PFSK-1 (cell line): ENCODE results near the gene CNN2.

Experiments
- FOXP2 ChIP-seq: optimal IDR thresholded peaks from 2 replicates; pipeline ENCODE3; 2011; ENCODE audit warnings: borderline replicate concordance, control low read depth, inconsistent platforms; ENCODE audit not compliant: insufficient read depth; ENCODE audit errors: extremely low read length, extremely low read depth
- POLR2AphosphoS5 ChIP-seq: IDR thresholded peaks from 2 replicates; pipeline ENCODE4 v1.6.1; 2012; ENCODE audit warnings: low read depth, mild to moderate bottlenecking, control low read depth, low read length, moderate library complexity
- SIN3A ChIP-seq: IDR thresholded peaks from 2 replicates; pipeline ENCODE4 v1.6.1; 2012; ENCODE audit warnings: mild to moderate bottlenecking, low read length, moderate library complexity, borderline replicate concordance; ENCODE audit not compliant: insufficient read depth
- TAF1 ChIP-seq: IDR thresholded peaks from 2 replicates; pipeline ENCODE4 v1.6.1; 2012; ENCODE audit warnings: low read length, control low read depth, borderline replicate concordance; ENCODE audit not compliant: insufficient read depth
- TF ChIP-seq, protein P1 (sequence below), 2 experiments: IDR thresholded peaks; 2 replicates each; pipeline versions ENCODE4 v1.6.1 to v1.8.0; 2011 to 2012; ENCODE audit warnings: low read depth in 2 of 2, low read length in 2 of 2, control low read depth in 1 of 2, inconsistent platforms in 1 of 2, mild to moderate bottlenecking in 1 of 2, moderate library complexity in 1 of 2; ENCODE audit not compliant: insufficient read depth in 1 of 2

CNN2 gene

DNA sequence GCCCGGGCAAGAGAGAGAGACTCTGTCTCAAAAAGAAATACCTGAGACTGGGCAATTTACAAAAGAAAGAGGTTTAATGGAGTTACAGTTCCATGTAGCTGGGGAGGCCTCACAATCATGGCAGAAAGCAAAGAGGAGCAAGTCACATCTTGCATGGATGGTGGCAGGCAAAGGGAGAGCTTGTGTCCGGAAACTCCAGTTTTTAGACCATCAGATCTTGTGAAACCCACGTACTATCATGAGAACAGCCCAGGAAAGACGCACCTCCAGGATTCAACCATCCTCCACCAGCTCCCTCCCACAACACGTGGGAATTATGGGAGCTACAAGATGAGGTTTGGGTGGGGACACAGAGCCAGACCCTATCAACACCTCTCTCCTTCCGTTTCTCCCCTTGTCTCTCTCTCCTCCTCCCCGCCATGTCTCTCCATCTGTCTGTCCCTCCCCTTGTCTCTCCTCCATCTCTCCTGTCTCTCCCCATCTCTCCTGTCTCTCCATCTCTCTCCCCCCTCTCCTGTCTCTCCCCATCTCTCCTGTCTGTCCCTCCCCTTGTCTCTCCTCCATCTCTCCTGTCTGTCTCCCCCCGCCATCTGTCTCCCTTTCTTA, 58.7 kb downstream of the CNN2 start:
- TF ChIP-seq POLR2AphosphoS5 (no peak), FOXP2 (no peak), TAF1 (no peak), SIN3A (no peak)
- TF ChIP-seq, protein P1, sequence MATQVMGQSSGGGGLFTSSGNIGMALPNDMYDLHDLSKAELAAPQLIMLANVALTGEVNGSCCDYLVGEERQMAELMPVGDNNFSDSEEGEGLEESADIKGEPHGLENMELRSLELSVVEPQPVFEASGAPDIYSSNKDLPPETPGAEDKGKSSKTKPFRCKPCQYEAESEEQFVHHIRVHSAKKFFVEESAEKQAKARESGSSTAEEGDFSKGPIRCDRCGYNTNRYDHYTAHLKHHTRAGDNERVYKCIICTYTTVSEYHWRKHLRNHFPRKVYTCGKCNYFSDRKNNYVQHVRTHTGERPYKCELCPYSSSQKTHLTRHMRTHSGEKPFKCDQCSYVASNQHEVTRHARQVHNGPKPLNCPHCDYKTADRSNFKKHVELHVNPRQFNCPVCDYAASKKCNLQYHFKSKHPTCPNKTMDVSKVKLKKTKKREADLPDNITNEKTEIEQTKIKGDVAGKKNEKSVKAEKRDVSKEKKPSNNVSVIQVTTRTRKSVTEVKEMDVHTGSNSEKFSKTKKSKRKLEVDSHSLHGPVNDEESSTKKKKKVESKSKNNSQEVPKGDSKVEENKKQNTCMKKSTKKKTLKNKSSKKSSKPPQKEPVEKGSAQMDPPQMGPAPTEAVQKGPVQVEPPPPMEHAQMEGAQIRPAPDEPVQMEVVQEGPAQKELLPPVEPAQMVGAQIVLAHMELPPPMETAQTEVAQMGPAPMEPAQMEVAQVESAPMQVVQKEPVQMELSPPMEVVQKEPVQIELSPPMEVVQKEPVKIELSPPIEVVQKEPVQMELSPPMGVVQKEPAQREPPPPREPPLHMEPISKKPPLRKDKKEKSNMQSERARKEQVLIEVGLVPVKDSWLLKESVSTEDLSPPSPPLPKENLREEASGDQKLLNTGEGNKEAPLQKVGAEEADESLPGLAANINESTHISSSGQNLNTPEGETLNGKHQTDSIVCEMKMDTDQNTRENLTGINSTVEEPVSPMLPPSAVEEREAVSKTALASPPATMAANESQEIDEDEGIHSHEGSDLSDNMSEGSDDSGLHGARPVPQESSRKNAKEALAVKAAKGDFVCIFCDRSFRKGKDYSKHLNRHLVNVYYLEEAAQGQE (IDR thresholded peaks at IDR 0.05; ENCODE audit: insufficient read depth in 1 of 2, low read depth in 2 of 2, low read length in 2 of 2), result no peak

DNA sequence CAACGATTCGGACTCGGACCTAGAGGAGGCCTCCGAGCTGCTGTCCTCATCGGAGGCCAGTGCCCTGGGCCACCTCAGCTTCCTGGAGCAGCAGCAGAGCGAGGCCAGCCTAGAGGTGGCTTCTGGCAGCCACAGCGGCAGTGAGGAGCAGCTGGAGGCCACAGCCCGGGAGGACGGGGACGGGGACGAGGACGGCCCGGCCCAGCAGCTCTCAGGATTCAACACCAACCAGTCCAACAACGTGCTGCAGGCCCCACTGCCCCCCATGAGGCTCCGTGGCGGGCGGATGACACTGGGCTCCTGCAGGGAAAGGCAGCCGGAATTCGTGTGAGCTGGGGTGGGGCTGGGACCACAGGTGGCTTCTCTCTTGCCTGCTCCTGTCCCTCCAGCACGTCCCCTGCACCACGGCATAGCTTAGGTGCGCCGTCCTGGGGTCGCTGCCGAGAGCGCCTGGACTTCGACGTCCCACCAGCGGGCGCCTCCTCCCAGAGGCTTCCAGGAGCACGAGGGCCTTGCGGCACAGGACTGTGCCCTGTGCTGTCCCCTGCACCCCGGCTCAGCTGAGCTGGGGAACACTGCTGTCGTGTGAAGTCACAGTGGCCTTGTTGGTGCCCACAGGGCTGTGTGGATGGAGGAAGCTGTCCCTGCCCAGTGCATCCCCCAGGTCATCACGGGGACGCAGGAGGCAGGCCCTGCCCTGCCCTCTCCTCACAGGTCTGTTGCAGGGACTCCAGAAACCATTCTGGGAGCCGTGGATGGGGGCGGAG, 59.5 kb downstream of the CNN2 start:
- TF ChIP-seq TAF1, result no peak
- TF ChIP-seq, protein P1 (IDR thresholded peaks at IDR 0.05; ENCODE audit: insufficient read depth in 1 of 2, low read depth in 2 of 2, low read length in 2 of 2), result no peak
- no peak for TF ChIP-seq FOXP2
- TF ChIP-seq POLR2AphosphoS5, result no peak; the same call in none of the 2 replicates
- TF ChIP-seq SIN3A, result no peak

DNA sequence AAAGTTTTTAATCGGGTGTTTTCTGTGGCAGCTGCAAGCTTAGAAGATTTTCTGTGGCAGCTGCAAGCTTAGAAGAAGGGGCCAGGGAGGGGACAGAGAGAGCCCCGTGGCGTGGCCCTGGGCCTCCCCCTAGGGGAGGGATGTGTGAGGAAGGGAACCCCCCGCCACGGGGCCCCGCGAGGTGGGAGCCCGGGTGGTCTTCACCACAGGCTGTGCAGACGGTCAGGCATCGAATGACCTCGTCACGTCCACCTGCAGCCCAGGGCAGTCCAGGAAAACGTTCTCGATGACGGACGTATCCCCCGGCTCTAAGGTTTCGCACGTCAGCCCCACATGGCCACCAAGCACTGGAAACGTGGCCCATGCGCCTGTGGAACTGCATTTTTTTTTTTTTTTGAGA, 60.2 kb downstream of the CNN2 start:
- TF ChIP-seq SIN3A (no peak), TAF1 (no peak)
- TF ChIP-seq, protein P1 (IDR thresholded peaks at IDR 0.05; ENCODE audit: insufficient read depth in 1 of 2, low read depth in 2 of 2, low read length in 2 of 2), result no peak

DNA sequence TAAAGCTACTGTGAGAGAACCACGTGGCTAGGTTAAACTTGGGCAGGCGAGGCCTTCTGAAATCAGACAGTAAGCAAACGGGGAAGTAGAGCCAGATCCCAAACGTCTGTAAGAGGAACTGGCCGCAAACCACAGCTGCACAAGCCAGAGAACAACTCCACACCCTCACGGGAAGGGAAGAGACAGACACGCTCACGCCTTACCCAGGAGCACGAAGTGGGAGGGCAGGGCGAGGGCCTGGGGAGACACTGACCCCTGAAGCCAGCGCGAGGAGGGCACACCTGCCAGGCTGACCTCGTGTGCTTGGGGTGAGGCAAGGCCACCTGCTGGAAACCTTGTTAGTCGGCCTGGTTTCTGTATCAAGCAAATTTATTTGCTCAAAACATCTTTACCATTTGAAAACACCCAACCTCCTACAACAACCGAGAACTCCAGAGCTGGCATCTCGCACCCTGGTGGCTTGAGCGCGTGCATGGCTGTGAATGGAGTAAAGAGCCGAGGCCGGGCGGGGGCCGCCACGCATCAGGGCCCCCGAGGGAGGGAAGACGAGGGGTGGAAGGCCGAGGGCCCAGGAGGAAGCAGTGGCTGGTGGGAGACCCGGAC, 61.5 kb downstream of the CNN2 start:
- no peak for TF ChIP-seq POLR2AphosphoS5
- TF ChIP-seq FOXP2, result no peak
- TF ChIP-seq TAF1, result no peak
- TF ChIP-seq, protein P1 (IDR thresholded peaks at IDR 0.05; ENCODE audit: insufficient read depth in 1 of 2, low read depth in 2 of 2, low read length in 2 of 2), result no peak
- TF ChIP-seq SIN3A, result no peak
